GM12878 (cell line): ENCODE data around the gene C21orf58. TPM values are rescaled to one million over a fixed set of nuclear protein-coding genes. Genes with fewer than 3 reads are reported as not detected.

Source experiments
- ASH2L ChIP-seq: fragments of 300-600, 200-600 bp; sonication (generic); IDR thresholded peaks from 2 replicates; pipeline ENCODE4 v1.6.1; 2017; ENCODE audit warnings: low read depth, mild to moderate bottlenecking, borderline replicate concordance
- BACH1 ChIP-seq: fragments of 450-650 bp; IDR thresholded peaks from 2 replicates; pipeline ENCODE4 v1.6.1; 2017; ENCODE audit warnings: mild to moderate bottlenecking, borderline replicate concordance
- ETV6 ChIP-seq, 2 experiments: fragments of 450-650 bp in 1 of 2; IDR thresholded peaks in 1 of 2; conservative IDR thresholded peaks in 1 of 2; 2 replicates each; pipeline ENCODE4 v1.6.1; 2014; ENCODE audit warnings: antibody characterized with exemption in 1 of 2, borderline replicate concordance in 1 of 2, low read depth in 1 of 2, mild to moderate bottlenecking in 1 of 2, moderate library complexity in 1 of 2
- MXI1 ChIP-seq: fragments of 150-350 bp; IDR thresholded peaks from 2 replicates; pipeline ENCODE4 v1.6.1; 2011; ENCODE audit warnings: low read depth, mild to moderate bottlenecking, inconsistent platforms, low read length, improper control_type of control experiment
- NR2F1 ChIP-seq: fragments of 450-650 bp; conservative IDR thresholded peaks from 2 replicates; pipeline ENCODE4 v1.6.1; 2017; ENCODE audit warnings: mild to moderate bottlenecking
- PML ChIP-seq: IDR thresholded peaks from 2 replicates; pipeline ENCODE4 v1.6.1; 2012; ENCODE audit warnings: low read length, inconsistent platforms
- YBX1 ChIP-seq: fragments of 450-650 bp; IDR thresholded peaks from 2 replicates; pipeline ENCODE4 v1.6.1; 2016; ENCODE audit warnings: antibody characterized with exemption
- polyA plus RNA-seq, 11 experiments: library from polyadenylated mRNA; depleted of rRNA in 4 of 11; unstranded in 6 of 11; stranded (reverse) in 5 of 11; fragments of >200 nt; fragmentation: Nextera tagmentation in 4 of 11; fragmentation: Illumina TruSeq in 1 of 11; extraction: Ambion mirVana in 4 of 11; extraction: Trizol in 1 of 11; gene quantifications; 1 replicate in 1 of 11; 2 replicates in 10 of 11; pipeline versions ENCODE4 v1.2.1 to v1.2.3, GENCODE V29; 2011 to 2016; ENCODE audit warnings: inconsistent platforms in 2 of 11, missing spikeins in 2 of 11, low read depth in 1 of 11
- total RNA-seq, 4 experiments: library from RNA; depleted of rRNA in 3 of 4; stranded (reverse); fragments of >200 nt in 3 of 4; fragmentation: Illumina TruSeq in 1 of 4; extraction: Trizol in 1 of 4; gene quantifications; 2 replicates each; pipeline versions ENCODE4 v1.2.1 to v1.2.3, GENCODE V29; 2013 to 2021
- TF ChIP-seq, protein P1 (sequence below): fragments of 450-650 bp; IDR thresholded peaks from 2 replicates; pipeline ENCODE4 v1.6.1; 2017; ENCODE audit warnings: mild to moderate bottlenecking, moderate library complexity
- TF ChIP-seq, protein P2 (sequence below): fragments of 450-650 bp; IDR thresholded peaks from 2 replicates; pipeline ENCODE4 v1.6.1; 2017; ENCODE audit warnings: antibody characterized with exemption, mild to moderate bottlenecking, moderate library complexity

The C21orf58 gene
- total and polyA plus RNA-seq, 10 of the 15 experiments (the other 5 are each of a cell fraction or from before 2014, with no cell fraction given) = 1.1 to 22.3 (median 11.8) TPM

GRCh38 chr21:46295996-46296752, 27.5 kb downstream of the C21orf58 start (continued):
- TF ChIP-seq, protein P1, sequence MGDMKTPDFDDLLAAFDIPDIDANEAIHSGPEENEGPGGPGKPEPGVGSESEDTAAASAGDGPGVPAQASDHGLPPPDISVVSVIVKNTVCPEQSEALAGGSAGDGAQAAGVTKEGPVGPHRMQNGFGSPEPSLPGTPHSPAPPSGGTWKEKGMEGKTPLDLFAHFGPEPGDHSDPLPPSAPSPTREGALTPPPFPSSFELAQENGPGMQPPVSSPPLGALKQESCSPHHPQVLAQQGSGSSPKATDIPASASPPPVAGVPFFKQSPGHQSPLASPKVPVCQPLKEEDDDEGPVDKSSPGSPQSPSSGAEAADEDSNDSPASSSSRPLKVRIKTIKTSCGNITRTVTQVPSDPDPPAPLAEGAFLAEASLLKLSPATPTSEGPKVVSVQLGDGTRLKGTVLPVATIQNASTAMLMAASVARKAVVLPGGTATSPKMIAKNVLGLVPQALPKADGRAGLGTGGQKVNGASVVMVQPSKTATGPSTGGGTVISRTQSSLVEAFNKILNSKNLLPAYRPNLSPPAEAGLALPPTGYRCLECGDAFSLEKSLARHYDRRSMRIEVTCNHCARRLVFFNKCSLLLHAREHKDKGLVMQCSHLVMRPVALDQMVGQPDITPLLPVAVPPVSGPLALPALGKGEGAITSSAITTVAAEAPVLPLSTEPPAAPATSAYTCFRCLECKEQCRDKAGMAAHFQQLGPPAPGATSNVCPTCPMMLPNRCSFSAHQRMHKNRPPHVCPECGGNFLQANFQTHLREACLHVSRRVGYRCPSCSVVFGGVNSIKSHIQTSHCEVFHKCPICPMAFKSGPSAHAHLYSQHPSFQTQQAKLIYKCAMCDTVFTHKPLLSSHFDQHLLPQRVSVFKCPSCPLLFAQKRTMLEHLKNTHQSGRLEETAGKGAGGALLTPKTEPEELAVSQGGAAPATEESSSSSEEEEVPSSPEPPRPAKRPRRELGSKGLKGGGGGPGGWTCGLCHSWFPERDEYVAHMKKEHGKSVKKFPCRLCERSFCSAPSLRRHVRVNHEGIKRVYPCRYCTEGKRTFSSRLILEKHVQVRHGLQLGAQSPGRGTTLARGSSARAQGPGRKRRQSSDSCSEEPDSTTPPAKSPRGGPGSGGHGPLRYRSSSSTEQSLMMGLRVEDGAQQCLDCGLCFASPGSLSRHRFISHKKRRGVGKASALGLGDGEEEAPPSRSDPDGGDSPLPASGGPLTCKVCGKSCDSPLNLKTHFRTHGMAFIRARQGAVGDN = no peak
- TF ChIP-seq BACH1 = no peak
- TF ChIP-seq, protein P2, sequence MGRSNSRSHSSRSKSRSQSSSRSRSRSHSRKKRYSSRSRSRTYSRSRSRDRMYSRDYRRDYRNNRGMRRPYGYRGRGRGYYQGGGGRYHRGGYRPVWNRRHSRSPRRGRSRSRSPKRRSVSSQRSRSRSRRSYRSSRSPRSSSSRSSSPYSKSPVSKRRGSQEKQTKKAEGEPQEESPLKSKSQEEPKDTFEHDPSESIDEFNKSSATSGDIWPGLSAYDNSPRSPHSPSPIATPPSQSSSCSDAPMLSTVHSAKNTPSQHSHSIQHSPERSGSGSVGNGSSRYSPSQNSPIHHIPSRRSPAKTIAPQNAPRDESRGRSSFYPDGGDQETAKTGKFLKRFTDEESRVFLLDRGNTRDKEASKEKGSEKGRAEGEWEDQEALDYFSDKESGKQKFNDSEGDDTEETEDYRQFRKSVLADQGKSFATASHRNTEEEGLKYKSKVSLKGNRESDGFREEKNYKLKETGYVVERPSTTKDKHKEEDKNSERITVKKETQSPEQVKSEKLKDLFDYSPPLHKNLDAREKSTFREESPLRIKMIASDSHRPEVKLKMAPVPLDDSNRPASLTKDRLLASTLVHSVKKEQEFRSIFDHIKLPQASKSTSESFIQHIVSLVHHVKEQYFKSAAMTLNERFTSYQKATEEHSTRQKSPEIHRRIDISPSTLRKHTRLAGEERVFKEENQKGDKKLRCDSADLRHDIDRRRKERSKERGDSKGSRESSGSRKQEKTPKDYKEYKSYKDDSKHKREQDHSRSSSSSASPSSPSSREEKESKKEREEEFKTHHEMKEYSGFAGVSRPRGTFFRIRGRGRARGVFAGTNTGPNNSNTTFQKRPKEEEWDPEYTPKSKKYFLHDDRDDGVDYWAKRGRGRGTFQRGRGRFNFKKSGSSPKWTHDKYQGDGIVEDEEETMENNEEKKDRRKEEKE = no peak
- no peak for TF ChIP-seq ETV6 (conservative IDR thresholded peaks at IDR 0.05 in 1 of 2, IDR thresholded peaks at IDR 0.05 in 1 of 2; ENCODE audit: borderline replicate concordance in 1 of 2, low read depth in 1 of 2)
- TF ChIP-seq MXI1 = no peak
- no peak for TF ChIP-seq YBX1
- TF ChIP-seq ASH2L = no peak
- no peak for TF ChIP-seq PML
- no peak for TF ChIP-seq NR2F1
- TF ChIP-seq, all 136 proteins: peak for 0
